ENCODE results near the gene ODC1.
A peak's percentile ranks its signal among the peaks of the same experiment; 100 is the strongest.
"Not testable (repeated sequence)": the region's sequence is repeated elsewhere in the genome, so short reads cannot be mapped to it uniquely, and the experiment has no call there.

The ODC1 gene

GRCh38 chr2:10452956-10453904 lies 5.1 kb upstream of the ODC1 start:
- no peak overlapping the region for H3K4me3 ChIP-seq (ENCODE audit: low read length)
- no peak for TF ChIP-seq ZNF274 (IDR thresholded peaks at IDR 0.05; ENCODE audit: low read depth, low read length)

- no peak overlapping the region for H3K4me3 ChIP-seq (ENCODE audit: low read length)
- no peak for TF ChIP-seq ZNF274 (IDR thresholded peaks at IDR 0.05; ENCODE audit: low read depth, low read length)
These were observed 4.2 kb upstream of the ODC1 start for GRCh38 chr2:10452312-10452711.

- TF ChIP-seq ZNF274 (IDR thresholded peaks at IDR 0.05; ENCODE audit: low read depth, low read length) = no peak
- H3K4me3 ChIP-seq (ENCODE audit: low read length) = no peak overlapping the region
These were observed 3.7 kb upstream of the ODC1 start for GRCh38 chr2:10451819-10452218.

- TF ChIP-seq ZNF274 (IDR thresholded peaks at IDR 0.05; ENCODE audit: low read depth, low read length) = no peak
- H3K4me3 ChIP-seq (ENCODE audit: low read length) = no peak overlapping the region
These were observed 1.9 kb upstream of the ODC1 start for GRCh38 chr2:10449838-10450691.

GRCh38 chr2:10449486-10449831 lies 1.3 kb upstream of the ODC1 start:
- peak overlapping the region; percentile 64; the same call in 1 of the 2 replicates for H3K4me3 ChIP-seq (ENCODE audit: low read length)
- no peak for TF ChIP-seq ZNF274 (IDR thresholded peaks at IDR 0.05; ENCODE audit: low read depth, low read length)

- TF ChIP-seq ZNF274 (IDR thresholded peaks at IDR 0.05; ENCODE audit: low read depth, low read length) = no peak
- H3K4me3 ChIP-seq (ENCODE audit: low read length) = peak overlapping the region; percentile 64; the same call in 1 of the 2 replicates
These were observed 704 bp upstream of the ODC1 start for GRCh38 chr2:10448576-10449485.

GRCh38 chr2:10447300-10447894 lies 730 bp downstream of the ODC1 start:
- peak overlapping the region; percentile 100 for H3K4me3 ChIP-seq (ENCODE audit: low read length)
- no peak for TF ChIP-seq ZNF274 (IDR thresholded peaks at IDR 0.05; ENCODE audit: low read depth, low read length)

GRCh38 chr2:10446631-10447030 lies 1.5 kb downstream of the ODC1 start:
- TF ChIP-seq ZNF274 (IDR thresholded peaks at IDR 0.05; ENCODE audit: low read depth, low read length) = no peak
- peak overlapping the region; percentile 100 for H3K4me3 ChIP-seq (ENCODE audit: low read length)

- H3K4me3 ChIP-seq (ENCODE audit: low read length) = peak overlapping the region; percentile 10; the same call in 1 of the 2 replicates
- no peak for TF ChIP-seq ZNF274 (IDR thresholded peaks at IDR 0.05; ENCODE audit: low read depth, low read length)
These were observed 3.7 kb downstream of the ODC1 start for GRCh38 chr2:10444463-10444862.

- H3K4me3 ChIP-seq (ENCODE audit: low read length) = not testable (repeated sequence)
These were observed 5.5 kb downstream of the ODC1 start for GRCh38 chr2:10442469-10443126.

GRCh38 chr2:10441948-10442347 lies 6.2 kb downstream of the ODC1 start:
- no peak overlapping the region for H3K4me3 ChIP-seq (ENCODE audit: low read length)
- no peak for TF ChIP-seq ZNF274 (IDR thresholded peaks at IDR 0.05; ENCODE audit: low read depth, low read length)

- H3K4me3 ChIP-seq (ENCODE audit: low read length) = no peak overlapping the region
- TF ChIP-seq ZNF274 (IDR thresholded peaks at IDR 0.05; ENCODE audit: low read depth, low read length) = no peak
These were observed 7.4 kb downstream of the ODC1 start for GRCh38 chr2:10440736-10441135.

GRCh38 chr2:10439971-10440370 lies 8.2 kb downstream of the ODC1 start:
- TF ChIP-seq ZNF274 (IDR thresholded peaks at IDR 0.05; ENCODE audit: low read depth, low read length) = no peak
- H3K4me3 ChIP-seq (ENCODE audit: low read length) = no peak overlapping the region
